GM12872 (cell line): Measurements from ENCODE around the gene TOB1.

Experiments
- TF ChIP-seq, protein P1 (sequence below): IDR thresholded peaks from 3 replicates; pipeline ENCODE4 v1.5.1; 2011; ENCODE audit warnings: low read depth, mild to moderate bottlenecking, low read length, moderate library complexity; ENCODE audit not compliant: insufficient read depth

TOB1 gene

DNA sequence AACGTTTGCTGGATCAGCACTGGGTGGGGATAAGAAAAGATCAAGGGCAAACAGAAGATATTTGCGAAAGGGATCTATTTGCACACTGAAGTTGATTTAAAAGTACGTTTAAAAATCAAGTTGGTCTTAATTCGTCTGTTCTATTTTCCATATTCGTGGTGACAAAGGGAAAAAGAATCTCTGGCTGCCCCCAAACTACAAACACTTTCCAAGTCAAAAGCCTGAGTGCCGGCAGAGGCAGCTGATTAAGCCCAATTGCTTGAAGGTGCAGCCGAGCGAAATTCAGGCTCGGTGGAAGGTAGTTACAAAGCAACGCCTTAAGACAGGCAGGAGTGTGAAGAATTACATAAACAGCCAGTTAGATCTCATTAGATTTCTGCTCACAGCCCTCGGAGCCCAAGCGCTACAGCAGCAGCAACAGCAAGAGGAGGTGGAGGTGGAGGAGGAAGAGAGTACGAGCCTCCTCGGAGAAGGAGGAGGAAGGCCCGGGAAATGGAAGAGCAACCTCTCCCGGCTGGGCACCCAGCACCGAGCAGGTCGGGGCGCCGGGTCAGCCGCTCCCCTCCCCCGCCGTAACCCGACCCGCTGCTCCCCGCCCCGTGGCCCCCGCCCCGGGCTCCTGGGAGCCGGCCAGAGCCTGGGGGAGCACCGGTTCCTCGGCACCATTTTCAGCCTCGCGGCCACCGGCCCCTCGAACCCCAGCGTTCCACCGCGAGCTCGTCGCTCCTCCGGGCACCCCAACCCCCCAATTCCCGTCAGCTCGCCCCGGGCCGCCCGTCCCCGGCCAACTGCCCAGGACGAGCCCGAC, 890 bp downstream of the TOB1 start:
- TF ChIP-seq, protein P1, sequence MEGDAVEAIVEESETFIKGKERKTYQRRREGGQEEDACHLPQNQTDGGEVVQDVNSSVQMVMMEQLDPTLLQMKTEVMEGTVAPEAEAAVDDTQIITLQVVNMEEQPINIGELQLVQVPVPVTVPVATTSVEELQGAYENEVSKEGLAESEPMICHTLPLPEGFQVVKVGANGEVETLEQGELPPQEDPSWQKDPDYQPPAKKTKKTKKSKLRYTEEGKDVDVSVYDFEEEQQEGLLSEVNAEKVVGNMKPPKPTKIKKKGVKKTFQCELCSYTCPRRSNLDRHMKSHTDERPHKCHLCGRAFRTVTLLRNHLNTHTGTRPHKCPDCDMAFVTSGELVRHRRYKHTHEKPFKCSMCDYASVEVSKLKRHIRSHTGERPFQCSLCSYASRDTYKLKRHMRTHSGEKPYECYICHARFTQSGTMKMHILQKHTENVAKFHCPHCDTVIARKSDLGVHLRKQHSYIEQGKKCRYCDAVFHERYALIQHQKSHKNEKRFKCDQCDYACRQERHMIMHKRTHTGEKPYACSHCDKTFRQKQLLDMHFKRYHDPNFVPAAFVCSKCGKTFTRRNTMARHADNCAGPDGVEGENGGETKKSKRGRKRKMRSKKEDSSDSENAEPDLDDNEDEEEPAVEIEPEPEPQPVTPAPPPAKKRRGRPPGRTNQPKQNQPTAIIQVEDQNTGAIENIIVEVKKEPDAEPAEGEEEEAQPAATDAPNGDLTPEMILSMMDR, result no peak

DNA sequence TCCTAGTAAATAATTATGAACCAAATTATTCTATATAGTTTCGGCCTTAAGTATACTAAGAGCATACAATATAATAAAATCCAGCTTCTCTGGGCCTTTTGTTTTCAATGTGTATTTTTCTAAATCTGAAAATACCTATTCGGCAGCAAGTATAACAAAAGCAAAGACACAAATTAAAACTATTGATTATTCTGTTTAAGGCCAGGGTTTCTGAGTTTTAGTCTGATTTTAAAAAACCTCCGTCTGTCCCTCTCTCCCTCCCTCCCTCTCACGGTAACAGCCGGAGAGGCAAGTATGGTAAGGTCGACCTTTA, 1.5 kb downstream of the TOB1 start:
- TF ChIP-seq, protein P1, result no peak

DNA sequence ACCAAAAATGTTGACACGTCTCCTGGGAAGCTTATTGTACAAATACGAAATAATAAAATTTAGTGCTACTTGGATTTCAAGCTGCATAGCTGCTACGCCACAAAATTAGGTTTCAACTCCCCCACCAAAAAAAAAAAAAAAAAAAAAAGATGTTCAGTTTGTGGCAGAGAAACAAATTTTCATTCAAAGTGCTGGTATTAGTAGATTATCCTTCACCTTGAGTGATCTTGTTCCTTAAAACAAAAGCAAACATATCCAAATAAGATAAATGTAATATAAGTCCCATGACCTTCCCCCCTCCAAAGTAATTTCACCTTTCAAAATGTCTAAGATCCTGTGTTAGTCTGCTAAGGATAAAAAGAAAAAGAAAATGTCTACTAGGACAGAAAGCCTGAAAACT, 2.2 kb downstream of the TOB1 start:
- TF ChIP-seq, protein P1, result no peak

DNA sequence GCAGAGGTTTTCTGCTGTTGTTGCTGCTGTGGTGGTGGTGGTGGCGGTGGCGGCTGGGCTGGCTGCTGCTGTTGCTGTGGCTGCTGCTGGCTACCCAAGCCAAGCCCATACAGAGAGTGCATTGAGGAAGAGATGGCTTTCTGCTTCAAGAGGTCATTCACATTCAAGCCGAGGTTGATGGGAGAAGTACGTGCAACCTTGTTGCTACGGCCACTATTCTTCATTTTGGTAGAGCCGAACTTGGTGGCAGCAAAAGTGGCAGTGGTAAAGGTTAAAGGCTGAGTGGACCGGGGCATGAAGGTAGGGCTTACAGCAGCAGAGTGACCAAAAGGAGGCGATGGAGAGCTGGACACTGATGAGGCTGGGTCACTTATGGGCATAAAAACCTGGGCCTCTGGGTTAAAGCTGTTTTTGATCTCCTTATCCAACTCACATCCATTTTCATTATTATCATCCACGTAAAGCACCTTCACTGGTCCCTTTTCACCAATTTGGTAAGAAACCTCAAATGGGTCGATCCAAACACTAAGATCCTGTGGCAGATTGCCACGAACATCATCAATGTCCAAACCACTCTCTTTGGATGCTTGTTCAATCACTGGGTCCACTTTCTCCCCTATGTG, 2.8 kb downstream of the TOB1 start:
- TF ChIP-seq, protein P1, result peak; percentile 77

DNA sequence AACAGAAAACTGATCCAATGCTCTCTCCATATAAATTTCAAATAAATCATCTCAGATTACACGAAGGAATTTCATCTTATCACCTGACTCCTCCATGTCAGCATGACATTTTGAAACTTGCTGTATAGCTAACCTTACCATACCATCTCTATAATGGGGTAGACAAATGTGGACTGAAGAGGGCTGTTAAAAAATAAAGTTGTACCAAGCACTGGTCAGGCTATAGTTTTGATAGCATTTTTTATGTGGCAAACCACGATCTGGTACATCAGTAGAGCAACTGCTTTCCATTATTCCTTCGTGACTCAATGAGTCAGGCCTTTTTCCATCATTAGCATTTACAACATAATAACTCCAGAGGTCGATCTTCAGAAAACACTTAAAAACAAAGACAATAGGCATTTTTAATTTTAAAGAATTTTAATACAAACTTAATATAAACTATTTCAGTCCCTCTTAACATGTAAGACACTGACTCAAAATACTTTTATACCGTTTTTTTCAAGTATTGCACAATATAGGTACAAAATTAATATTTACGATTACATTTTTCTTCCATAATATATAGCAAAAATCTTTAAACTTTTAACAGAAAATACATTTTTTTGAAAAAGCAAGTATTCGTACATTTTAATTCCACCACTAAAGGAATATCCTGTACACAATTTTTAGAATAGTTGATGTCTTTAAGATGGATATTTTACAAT, 4.2 kb downstream of the TOB1 start:
- TF ChIP-seq, protein P1, result no peak

DNA sequence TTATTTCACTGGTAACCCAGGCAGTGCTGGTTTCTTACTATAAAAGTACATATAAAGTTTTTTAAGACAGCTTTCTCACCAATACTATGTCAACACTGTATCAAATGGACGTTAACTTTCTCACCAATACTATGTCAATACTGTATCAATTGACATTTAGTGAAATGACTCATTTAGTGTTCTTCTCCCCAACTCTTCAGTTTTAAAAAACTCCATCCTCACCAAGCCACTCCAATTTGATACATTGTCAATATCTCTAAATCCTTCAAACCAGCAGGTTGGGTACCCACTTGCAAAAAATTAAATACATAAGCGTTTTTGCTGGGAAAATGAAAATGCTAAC, 4.8 kb downstream of the TOB1 start:
- TF ChIP-seq, protein P1, result no peak

DNA sequence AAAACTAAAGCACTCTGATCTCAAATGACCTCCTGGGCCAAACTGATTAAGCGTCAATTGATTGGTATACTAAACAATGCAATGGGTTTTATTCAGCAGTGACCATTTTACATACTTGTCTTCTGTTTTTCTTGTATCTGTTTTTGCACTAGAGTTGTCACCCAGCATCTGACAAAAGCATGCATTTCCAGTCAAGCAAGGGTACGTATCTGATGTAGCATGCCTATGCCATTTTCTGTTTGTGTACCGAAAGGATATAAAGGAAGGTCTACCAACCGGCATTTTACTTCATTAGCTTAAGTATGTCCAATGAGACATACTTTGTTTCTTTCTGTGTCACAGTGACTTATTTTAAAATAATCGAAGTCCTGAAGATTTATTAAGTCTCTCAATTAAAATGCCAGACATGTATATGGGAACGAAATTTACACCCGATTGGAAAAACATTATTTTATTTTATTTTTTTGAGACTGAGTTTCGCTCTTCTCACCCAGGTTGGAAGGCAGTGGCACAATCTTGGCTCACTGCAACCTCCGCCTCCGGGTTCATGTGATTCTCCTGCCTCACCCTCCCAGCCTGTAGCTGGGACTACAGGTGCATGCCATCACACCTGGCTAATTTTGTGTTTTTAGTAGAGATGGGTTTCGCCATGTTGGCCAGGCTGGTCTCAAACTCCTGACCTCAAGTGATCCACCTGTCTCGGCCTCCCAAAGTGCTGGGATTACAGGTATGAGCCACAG, 7.5 kb downstream of the TOB1 start:
- TF ChIP-seq, protein P1, result no peak
